Hepatic stellate cell (primary cell): Measurements from ENCODE around the gene PITX1.
"Not testable (repeated sequence)": the region's sequence is repeated elsewhere in the genome, so short reads cannot be mapped to it uniquely, and the experiment has no call there.

Experiments used
- DNase-seq: peaks from one replicate; pipeline ENCODE4 v3.0.0; 2011; ENCODE audit warnings: low spot score

PITX1 gene

DNA sequence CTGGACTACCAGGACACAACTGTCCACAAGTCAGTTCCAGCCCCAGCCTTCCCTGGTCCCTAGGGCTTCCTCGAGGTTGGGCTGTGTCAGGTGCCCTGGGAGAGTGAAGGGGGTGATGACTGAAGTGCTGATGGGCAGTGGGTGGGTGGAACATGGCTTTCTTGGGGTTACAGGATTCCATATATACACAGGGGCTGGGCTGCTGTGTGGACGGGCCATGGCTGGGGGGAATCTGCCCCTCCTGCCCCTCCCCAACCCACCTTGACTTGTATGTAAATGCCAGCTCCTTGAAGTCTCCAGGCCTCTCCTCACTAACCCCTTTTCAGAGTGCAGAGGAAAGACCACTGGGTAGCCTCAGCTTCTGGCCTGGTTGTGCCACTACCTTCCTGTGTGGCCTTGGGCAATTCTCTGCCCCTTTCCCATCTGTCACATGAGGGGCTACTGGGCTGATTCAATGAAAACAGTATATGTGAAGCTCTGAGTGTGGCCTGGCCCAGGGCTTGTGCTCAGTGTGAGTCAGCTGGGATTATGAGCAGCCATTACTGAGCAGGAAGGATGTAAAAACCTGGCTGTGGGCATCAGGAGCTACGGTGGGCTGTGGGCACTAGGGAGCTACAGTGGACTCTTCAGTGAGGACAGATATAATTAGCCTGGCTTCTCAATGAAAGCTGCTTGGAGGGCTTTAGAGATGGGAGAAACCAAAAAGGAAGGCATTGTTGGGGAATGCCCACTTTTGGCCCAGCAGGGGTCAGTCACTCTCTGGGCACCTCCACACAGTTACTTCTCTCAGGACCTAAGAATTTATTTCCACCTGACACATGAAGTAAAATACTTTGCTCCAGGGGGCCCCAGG, 23.3 kb downstream of the PITX1 start:
- DNase-seq, result no peak

DNA sequence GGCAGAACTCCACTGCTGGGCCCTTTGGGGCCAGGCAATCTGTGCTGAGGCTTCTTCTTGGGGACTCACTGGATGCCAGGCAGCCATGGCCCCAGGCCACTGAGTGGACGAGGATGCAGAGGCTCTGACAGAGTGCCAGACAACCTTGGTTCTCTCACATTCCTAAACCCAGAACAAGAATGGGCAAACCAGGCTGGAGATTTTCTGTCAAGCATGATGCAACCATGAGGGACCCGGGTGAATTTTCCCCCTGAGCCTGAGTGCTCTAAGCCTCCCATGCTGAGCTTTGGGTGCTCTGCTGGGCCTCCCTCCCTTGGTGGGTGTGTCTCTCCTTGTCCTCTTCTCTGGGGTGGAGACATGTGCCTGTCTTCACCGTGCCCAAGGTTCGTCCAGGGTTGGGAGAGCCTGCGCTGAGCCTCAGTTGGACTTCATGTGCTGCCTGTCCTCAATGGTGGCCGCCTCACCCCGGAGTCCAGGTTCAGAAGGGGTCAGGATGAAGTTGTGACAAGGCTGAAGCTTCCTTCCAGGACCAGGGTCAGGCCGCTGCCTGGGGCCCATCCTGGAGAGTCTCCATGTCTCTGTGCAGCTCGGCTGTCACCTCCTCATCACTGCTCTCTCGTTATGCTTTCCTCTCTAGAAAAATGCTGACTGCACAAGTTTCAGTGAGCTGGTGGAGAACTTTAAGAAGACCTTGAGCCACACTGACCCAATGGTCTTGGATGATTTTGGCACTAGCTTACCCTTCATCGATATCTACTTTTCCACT, 24.1 kb downstream of the PITX1 start:
- DNase-seq, result no peak

DNA sequence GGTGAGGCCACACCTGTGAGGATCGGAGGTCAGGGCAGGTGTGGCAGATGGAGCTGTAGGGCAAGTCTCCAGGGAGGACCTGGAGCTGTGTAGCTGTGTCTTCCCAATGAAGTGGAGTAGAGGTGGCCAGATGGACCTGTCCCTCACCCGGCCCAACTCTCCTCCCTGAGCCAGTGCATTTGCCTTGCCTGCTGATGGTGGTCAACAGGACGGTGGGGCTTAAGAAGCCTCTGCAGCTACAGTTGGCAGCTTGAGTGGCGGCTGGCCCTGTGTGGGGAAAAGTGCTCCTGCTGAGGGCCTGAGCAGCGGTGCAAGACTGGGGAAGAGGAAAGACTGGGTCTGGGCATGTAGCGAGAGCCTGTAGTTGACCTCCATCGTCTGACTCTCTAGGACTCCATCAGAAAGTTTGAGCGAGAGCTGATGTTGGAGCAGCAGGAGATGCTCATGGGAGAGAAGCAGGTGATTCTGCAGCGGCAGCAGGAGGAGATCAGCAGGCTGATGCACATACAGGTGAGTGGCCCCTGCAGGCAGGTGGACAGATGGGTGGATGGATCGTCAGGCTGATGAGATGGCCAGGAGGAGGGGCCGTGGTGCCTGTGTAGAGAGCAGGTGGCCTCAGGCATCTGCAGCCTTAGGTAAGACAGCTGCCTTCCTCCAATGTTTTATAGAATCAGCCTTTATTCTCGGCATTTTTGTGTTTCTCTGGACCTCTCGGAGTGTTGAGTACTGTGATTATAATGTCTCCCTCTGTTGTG, 24.9 kb downstream of the PITX1 start:
- DNase-seq, result no peak

DNA sequence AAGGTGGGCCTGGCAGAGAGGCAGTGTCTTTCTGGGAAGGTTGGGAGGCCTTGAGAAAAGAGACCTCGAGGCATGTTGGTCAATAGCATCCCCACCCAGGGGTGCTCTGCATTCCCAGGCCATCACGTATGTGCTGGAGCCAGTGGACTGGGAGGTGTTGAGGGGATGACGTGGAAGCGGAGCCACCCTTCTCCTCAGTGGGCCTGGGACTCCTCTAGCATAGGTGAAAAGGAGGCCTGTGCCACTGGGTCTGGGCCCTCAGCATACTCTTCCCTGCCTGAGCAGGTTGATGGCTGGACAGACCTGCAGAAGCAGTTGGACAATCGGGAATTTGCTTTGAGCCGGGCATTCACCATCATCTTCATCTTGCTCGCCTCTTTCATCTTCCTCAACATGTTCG, 25.5 kb downstream of the PITX1 start:
- no peak for DNase-seq

DNA sequence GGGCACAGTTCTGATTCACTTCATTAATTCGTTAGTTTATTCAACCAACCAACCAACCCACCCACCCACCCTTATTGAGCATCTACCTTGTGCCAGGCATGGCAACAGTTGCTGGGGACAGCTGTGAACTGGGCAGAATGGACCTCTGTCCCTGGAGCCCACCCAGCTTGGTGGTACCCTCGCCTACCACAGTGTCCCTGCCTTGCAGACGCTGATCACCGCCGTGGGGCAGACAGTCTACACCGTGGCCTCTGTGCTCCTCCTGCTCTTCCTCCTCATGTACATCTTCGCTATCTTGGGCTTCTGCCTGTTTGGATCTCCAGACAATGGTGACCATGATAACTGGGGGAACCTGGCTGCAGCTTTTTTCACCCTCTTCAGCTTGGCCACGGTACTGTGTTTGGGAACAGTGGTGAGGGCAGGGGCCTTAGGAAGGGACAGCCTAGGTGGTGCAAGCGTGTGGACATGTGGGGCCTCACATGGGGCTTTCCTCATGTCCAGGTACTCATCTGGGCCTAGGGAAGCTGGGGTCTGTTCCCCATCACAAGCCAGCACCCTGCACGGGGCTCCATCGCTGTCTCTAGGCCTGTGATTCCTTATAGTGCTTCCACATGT, 26.2 kb downstream of the PITX1 start:
- no peak for DNase-seq

DNA sequence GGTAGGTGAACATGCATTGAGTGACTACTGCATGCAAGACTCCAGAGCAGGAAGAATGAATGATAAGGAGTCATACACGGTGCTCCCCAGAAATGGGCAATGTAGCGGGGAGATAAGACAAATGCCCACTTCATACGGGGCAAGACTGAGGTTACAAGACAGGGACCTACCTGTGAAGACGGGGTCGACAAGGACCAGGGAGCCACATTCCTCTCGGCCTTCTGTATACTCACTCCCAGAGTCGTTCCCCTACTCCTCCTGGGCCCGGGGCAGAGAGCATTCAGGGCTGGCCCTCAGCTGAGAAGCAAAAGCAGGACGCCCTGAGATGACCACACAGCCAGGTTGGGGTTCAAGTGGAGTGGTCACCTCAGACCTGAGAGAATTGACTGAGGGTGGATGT, 26.7 kb downstream of the PITX1 start:
- DNase-seq, result no peak

DNA sequence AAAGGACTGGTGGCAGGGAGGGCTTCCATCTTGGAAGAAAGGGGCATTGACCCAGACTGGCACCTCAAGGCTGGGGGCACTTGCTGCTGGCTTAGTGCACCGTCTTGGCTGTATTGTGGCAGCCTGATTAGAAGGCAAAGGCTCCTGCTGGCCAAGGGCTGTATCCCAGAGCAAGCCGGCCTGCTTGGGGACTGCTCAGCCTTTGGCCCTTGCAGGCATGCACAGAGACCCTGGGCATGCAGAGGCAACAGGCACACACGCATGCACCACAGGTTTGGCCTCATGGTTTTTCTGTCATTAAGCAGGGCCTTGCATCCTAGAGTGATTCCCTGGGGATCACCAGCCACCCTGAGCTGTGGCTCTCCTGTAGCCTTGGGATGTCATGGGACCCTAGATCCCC, 29.0 kb downstream of the PITX1 start:
- DNase-seq, result no peak

DNA sequence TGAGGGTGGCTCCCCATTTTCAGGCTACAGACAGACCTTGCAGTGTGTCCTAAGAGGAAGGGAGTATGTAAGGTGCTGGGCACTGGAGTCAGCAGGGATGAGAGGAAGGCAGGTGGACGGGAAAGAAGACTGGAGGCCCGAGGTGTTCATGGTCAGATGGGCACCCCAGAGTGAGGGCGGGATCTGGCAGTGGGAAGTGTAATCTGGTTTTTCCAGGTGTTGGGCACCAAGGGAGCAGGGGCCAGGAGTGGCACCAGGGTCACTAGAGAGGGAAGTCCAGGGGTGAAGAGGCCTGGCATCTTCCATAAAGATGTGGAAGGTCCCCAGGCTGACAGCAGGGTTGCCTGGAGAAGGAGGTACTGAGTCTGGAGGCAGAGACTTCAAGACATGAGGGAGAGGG, 29.7 kb downstream of the PITX1 start:
- DNase-seq, result no peak

DNA sequence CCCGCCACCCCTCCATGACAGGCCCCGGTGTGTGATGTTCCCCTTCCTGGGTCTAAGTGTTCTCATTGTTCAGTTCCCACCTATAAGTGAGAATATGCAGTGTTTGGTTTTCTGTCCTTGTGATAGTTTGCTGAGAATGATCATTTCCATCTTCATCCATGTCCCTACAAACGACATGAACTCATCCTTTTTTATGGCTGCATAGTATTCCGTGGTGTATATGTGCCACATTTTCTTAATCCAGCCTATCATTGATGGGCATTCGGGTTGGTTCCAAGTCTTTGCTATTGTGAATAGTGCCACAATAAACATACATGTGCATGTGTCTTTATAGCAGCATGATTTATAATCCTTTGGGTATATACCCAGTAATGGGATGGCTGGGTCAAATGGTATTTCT, 36.0 kb downstream of the PITX1 start:
- not testable (repeated sequence) for DNase-seq

DNA sequence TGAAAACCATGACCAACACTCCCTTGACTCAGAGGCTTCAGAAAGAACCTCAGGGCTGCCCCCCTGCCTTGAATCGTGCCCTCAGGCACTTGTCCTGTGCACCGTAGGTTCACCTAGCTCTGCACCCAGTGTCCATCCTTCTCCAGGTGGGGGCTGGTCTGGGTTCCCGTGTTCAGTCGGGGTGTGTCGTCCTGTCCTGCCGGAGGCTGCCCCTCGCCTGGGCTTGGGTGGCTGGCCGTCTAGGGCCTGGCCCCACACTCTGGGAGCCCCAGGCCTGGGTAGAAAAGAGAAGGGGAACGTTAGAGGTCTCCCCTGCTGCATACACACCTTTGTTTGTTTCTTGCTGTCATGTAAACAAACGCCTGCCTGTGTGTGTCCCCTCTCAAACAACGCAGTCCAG, 37.0 kb downstream of the PITX1 start:
- DNase-seq, result no peak

DNA sequence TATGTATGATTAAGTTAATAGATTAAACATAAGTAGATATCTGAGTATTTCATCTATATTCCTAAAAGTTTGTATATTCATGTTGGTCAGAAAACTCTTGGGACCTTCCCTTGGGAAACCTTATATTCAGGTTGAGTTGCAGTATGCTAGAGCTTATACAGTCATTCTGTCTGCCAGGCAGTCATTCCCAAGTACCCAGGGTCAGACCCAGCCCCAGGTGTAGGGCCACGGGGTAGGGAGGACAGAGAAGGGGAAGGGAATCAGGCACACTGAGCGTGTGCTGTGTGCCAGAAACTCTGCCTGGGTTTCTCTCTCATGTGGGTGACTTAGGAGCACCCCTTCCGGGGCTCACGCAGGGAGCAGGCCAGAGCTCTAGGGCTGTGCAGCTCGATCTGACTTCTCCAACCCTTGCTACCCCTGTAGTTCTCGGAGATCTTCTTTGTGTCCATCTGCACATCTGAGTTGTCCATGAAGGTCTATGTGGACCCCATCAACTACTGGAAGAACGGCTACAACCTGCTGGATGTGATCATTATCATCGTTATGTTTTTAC, 38.1 kb downstream of the PITX1 start:
- no peak for DNase-seq

DNA sequence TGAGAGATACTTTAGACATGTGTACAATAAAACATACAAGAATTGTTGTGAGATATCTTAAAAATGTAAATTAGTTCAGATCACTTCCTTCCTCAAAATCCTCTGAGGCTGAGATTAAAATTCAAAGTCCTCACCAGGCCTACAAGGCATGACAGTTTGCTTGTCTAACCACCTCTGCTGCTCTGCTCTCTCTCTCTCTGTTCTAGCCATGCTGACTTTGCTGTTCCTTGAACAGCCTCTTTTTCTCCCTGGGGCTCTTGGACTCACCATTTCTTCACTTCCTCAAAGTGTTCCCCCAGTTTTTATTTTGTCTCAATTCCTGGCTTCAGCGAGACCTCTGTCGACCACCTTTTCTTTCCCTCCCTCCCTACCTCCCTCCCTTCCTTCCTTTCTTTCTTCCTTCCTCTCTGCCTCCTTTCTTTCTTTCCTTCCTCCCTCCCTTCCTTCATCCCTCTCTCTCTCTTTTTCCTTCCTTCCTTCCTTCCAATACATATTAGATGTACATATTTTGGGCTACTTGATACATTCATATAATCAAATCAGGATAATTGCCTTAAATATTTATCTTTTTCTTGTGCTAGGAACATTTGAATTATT, 39.4 kb downstream of the PITX1 start:
- DNase-seq, result no peak

DNA sequence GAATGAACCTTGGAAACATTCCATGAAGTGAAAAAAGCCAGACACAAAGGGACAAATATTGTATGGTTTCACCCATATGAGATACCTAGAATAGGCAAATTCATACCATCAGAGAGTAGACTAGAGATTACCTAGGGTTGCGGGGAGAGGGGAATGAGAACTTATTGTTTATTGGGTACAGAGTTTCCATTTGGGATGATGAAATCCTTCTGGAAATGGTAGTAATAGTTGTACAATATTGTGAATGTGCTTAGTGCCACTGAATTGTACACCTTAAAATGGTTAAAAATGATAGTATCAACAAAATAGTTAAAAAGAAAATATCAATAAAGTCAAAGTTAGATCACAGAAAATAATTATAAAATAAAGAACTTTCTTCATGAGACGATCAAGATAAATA, 40.9 kb downstream of the PITX1 start:
- DNase-seq, result no peak

DNA sequence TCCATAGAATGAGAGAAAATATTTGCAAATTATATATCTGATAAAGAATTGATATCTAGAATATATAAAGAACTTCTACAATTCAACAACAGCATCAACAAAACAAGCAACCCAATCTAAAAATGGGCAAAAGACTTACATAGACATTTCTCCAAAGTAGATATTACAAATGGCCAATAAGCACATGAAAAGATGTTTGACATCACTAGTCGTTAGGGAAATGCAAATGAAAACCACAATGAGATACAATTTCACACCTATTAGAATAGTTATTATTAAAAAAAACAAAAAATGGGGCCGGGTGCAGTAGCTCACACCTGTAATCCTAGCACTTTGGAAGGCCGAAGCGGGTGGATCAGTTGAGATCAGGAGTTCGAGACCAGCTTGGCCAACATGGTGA, 41.9 kb downstream of the PITX1 start:
- no peak for DNase-seq

DNA sequence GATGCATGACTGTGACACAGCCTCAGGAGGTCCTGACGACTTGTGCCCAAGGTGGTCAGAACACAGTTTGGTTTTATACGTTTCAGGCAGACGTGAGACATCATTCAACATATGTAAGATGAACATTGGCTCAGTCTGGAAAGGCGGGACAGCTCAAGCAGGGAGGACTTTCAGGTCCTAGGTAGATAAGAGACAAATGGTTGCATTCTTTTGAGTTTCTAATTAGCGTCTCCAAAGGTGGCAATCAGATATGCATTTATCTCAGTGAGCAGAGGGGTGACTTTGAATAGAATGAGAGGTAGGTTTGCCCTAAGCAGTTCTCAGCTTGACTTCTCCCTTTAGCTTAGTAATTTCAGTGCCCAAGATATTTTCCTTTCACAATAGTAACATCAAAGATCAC, 43.8 kb downstream of the PITX1 start:
- not testable (repeated sequence) for DNase-seq

DNA sequence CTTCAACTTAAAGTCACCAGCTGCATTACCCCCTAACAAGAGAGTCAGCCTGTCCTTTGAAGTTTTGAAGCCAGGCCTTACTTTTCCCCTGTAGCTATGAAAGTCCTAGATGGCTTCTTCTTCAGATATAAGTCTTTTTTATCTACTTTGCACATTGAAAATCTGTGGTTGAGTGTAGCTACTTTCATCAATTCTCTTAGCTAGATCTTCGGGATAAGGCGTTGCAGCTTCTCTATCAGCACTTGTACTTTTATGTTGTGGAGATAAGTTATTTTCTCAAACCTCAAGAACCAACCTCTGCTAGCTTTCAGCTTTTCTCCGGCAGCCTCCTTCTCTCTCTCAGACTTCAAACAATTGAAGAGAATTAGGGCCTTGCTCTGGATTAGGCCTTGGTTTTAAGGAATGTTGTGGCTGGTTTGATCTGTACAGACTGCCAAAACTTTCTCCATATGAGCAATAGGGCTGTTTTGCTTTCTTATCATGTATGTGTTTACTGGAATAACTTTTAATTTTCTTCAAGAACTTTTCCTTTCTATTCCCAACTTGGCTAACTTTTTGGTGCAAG, 44.7 kb downstream of the PITX1 start:
- no peak for DNase-seq

DNA sequence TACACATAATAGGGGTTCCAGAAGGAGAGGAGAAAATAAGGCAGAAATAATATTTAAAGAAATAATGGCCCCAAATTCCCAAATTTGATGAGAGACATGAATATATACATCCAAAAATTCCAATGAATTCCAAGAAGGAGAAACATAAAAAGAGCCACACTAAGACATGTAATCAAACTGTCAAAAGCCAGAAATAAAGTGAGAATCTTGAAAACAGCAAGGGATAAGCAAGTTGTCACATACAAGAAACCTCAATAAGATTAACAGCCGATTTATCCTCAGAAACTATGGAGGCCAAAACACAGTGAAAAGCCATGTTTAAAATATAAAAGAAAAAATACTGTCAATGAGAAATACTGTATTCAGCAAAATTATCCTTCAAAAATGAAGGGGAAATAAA, 51.8 kb downstream of the PITX1 start:
- DNase-seq, result no peak

DNA sequence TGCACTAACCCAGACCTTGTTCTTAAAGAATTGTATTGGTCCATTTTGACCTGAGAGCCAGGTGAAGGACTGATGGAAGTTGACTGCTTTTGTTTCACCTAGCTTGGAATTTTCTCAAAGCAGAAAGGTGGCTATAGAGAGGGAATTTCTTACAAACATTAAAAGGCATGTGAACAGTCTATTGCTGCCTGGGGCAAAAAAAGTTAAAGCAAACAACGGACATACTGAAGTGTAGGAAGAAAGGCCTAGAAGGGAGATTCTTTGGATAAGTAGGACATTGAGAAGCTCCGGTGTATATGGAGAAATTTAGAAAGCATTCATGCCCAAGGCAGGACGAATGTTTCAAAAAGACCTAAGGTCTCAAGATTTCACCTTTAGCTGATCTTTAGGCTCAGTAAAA, 54.6 kb downstream of the PITX1 start:
- no peak for DNase-seq
